H9 (cell line): Measurements from ENCODE around the gene CAMTA1. TPM values are rescaled to one million over a fixed set of nuclear protein-coding genes. Genes with fewer than 3 reads are reported as not detected.

Experiments used
- DNase-seq: peaks from one replicate; pipeline ENCODE4 v3.0.0-alpha.2; 2017
- H2AFZ ChIP-seq: one replicate; pipeline ENCODE4 v1.6.1; 2013; ENCODE audit warnings: mild to moderate bottlenecking, low read length, control low read depth, moderate library complexity
- H2AK5ac ChIP-seq: 2 replicates; pipeline ENCODE4 v1.6.1; 2013; ENCODE audit warnings: low read length, control low read depth, mixed read lengths; ENCODE audit not compliant: insufficient read length
- H2BK120ac ChIP-seq: one replicate; pipeline ENCODE4 v1.6.1; 2013; ENCODE audit warnings: low read depth, mild to moderate bottlenecking, low read length, control low read depth, inconsistent platforms; ENCODE audit not compliant: poor library complexity, severe bottlenecking
- H2BK12ac ChIP-seq: 2 replicates; pipeline ENCODE4 v1.6.1; 2013; ENCODE audit warnings: low read length, control low read depth, mixed read lengths, low read depth; ENCODE audit not compliant: insufficient read length
- H2BK15ac ChIP-seq: 2 replicates; pipeline ENCODE4 v1.6.1; 2013; ENCODE audit warnings: low read depth, low read length, control low read depth
- H2BK20ac ChIP-seq: one replicate; pipeline ENCODE4 v1.6.1; 2013; ENCODE audit warnings: low read depth, mild to moderate bottlenecking, low read length, control low read depth, inconsistent platforms; ENCODE audit not compliant: poor library complexity, severe bottlenecking
- H2BK5ac ChIP-seq: 2 replicates; pipeline ENCODE4 v1.6.1; 2013; ENCODE audit warnings: low read length, control low read depth, mixed read lengths; ENCODE audit not compliant: insufficient read length
- H3K14ac ChIP-seq: 2 replicates; pipeline ENCODE4 v1.6.1; 2013; ENCODE audit warnings: low read length, control low read depth; ENCODE audit not compliant: insufficient read depth
- H3K18ac ChIP-seq: 2 replicates; pipeline ENCODE4 v1.6.1; 2013; ENCODE audit warnings: low read depth, mild to moderate bottlenecking, mixed read lengths, low read length, control low read depth; ENCODE audit not compliant: insufficient read length
- H3K23ac ChIP-seq: 2 replicates; pipeline ENCODE4 v1.6.1; 2013; ENCODE audit warnings: low read length, control low read depth, mixed read lengths, low read depth; ENCODE audit not compliant: insufficient read length
- H3K23me2 ChIP-seq: 2 replicates; pipeline ENCODE4 v1.6.1; 2013; ENCODE audit warnings: low read depth, mild to moderate bottlenecking, mixed read lengths, low read length, control low read depth; ENCODE audit not compliant: insufficient read length, poor library complexity, severe bottlenecking
- H3K27ac ChIP-seq: 2 replicates; pipeline ENCODE4 v1.5.1; 2013; ENCODE audit warnings: low read length, control low read depth, mixed read lengths, low read depth; ENCODE audit not compliant: insufficient read length
- H3K27me3 ChIP-seq: 2 replicates; pipeline ENCODE4 v1.6.1; 2013; ENCODE audit warnings: low read length, control low read depth, inconsistent platforms; ENCODE audit not compliant: insufficient read depth
- H3K4ac ChIP-seq: 2 replicates; pipeline ENCODE4 v1.6.1; 2013; ENCODE audit warnings: low read depth, mild to moderate bottlenecking, control low read depth, inconsistent platforms, low read length, moderate library complexity
- H3K4me1 ChIP-seq: 2 replicates; pipeline ENCODE4 v1.6.1; 2013; ENCODE audit warnings: low read length, control low read depth, inconsistent platforms; ENCODE audit not compliant: insufficient read depth
- H3K4me2 ChIP-seq: 2 replicates; pipeline ENCODE4 v1.6.1; 2013; ENCODE audit warnings: low read length, control low read depth, mixed read lengths; ENCODE audit not compliant: insufficient read length, insufficient read depth
- H3K56ac ChIP-seq: 2 replicates; pipeline ENCODE4 v1.6.1; 2013; ENCODE audit warnings: low read depth, mild to moderate bottlenecking, mixed read lengths, low read length, control low read depth; ENCODE audit not compliant: insufficient read length
- H3K79me1 ChIP-seq: 2 replicates; pipeline ENCODE4 v1.6.1; 2013; ENCODE audit warnings: low read depth, mild to moderate bottlenecking, moderate library complexity, low read length, control low read depth, inconsistent platforms; ENCODE audit not compliant: insufficient read depth, poor library complexity, severe bottlenecking
- H3K79me2 ChIP-seq: 2 replicates; pipeline ENCODE4 v1.6.1; 2013; ENCODE audit warnings: low read length, control low read depth, inconsistent platforms; ENCODE audit not compliant: insufficient read depth
- H3K9ac ChIP-seq: 2 replicates; pipeline ENCODE4 v1.6.1; 2013; ENCODE audit warnings: low read length, control low read depth, mixed read lengths; ENCODE audit not compliant: insufficient read length; ENCODE audit errors: extremely low read depth
- H3K9me3 ChIP-seq: one replicate; pipeline ENCODE4 v1.6.1; 2013; ENCODE audit warnings: low read depth, low read length, inconsistent platforms; ENCODE audit not compliant: control insufficient read depth
- H3T11ph ChIP-seq: one replicate; pipeline ENCODE4 v1.6.1; 2013; ENCODE audit warnings: mild to moderate bottlenecking, low read length, control low read depth, inconsistent platforms
- H4K20me1 ChIP-seq: one replicate; pipeline ENCODE4 v1.6.1; 2013; ENCODE audit not compliant: control insufficient read depth, insufficient read length, insufficient read depth
- H4K5ac ChIP-seq: 2 replicates; pipeline ENCODE4 v1.6.1; 2013; ENCODE audit warnings: low read depth, mild to moderate bottlenecking, mixed read lengths, low read length, control low read depth; ENCODE audit not compliant: insufficient read length
- H4K8ac ChIP-seq: replicated peaks from 2 replicates; pipeline ENCODE4 v1.6.1; 2013; ENCODE audit warnings: low read length, control low read depth, mixed read lengths, low read depth; ENCODE audit not compliant: insufficient read length
- H4K91ac ChIP-seq: 2 replicates; pipeline ENCODE4 v1.6.1; 2013; ENCODE audit warnings: low read depth, mild to moderate bottlenecking, moderate library complexity, mixed read lengths, low read length, control low read depth; ENCODE audit not compliant: insufficient read length
- H3K27ac Mint-ChIP-seq, 3 experiments: 2 replicates in 2 of 3; 3 replicates in 1 of 3; pipeline ENCODE4 v1.8.0; 2020 to 2021; ENCODE audit warnings: mixed read lengths in 3 of 3, mild to moderate bottlenecking in 1 of 3, moderate library complexity in 1 of 3
- H3K27me3 Mint-ChIP-seq: 2 replicates; pipeline ENCODE4 v1.8.0; 2021; ENCODE audit warnings: low read depth, mild to moderate bottlenecking, moderate library complexity, mixed read lengths
- H3K36me3 Mint-ChIP-seq, 3 experiments: 2 replicates in 2 of 3; 3 replicates in 1 of 3; pipeline ENCODE4 v1.8.0; 2020 to 2021; ENCODE audit warnings: low read depth in 3 of 3, mixed read lengths in 3 of 3; ENCODE audit not compliant: insufficient read depth in 1 of 3
- H3K4me1 Mint-ChIP-seq, 2 experiments: 2 replicates each; pipeline ENCODE4 v1.8.0; 2020; ENCODE audit warnings: mixed read lengths in 2 of 2
- H3K4me3 Mint-ChIP-seq, 2 experiments: 2 replicates in 1 of 2; 3 replicates in 1 of 2; pipeline ENCODE4 v1.8.0; 2020 to 2021; ENCODE audit warnings: mild to moderate bottlenecking in 2 of 2, mixed read lengths in 2 of 2, moderate library complexity in 1 of 2
- H3K9me3 Mint-ChIP-seq, 2 experiments: 2 replicates in 1 of 2; 3 replicates in 1 of 2; pipeline ENCODE4 v1.8.0; 2020; ENCODE audit warnings: mild to moderate bottlenecking in 2 of 2, mixed read lengths in 2 of 2, moderate library complexity in 1 of 2
- CTCF ChIP-seq: fragments of 200-600 bp; sonication (generic); conservative IDR thresholded peaks from 3 replicates; pipeline ENCODE4 v1.8.0; 2021; ENCODE audit warnings: antibody characterized with exemption, mild to moderate bottlenecking
- WGBS: extraction: QIAGEN DNeasy Blood & Tissue Kit; methylation state at CpG from one replicate; pipeline ENCODE4 v1.1.7; 2013; ENCODE audit warnings: missing lambda C conversion rate, low lambda C conversion rate, mixed read lengths; ENCODE audit not compliant: insufficient read length; ENCODE audit errors: extremely low coverage; 5-methylcytosine and 5-hydroxymethylcytosine counted together
- total RNA-seq: library from RNA; stranded (reverse); gene quantifications from 2 replicates; pipeline ENCODE4 v1.2.1, GENCODE V29; 2021

Gene CAMTA1
- total RNA-seq, 1 experiment from 2014 or later = 115 TPM

GRCh38 chr1:7690496-7691182 is 905.4 kb downstream of the CAMTA1 start:
- Histone ChIP-seq H3T11ph (no peak overlapping the region), H3K23me2 (no peaks in the 10 kb centered on the region), H4K20me1 (no peaks in the 10 kb centered on the region), H2AK5ac (no peak overlapping the region), H4K8ac (no peak overlapping the region), H2BK12ac (no peak overlapping the region), H3K4ac (no peak overlapping the region), H2AFZ (no peak overlapping the region), H3K9ac (no peak overlapping the region), H3K27ac (no peak overlapping the region), H4K5ac (no peak overlapping the region), H3K23ac (no peak overlapping the region), H3K27me3 (no peaks in the 10 kb centered on the region), H2BK15ac (no peak overlapping the region), H3K79me1 (no peaks in the 10 kb centered on the region), H3K56ac (no peak overlapping the region), H2BK120ac (no peak overlapping the region), H3K4me1 (no peaks in the 10 kb centered on the region), H3K4me2 (no peak overlapping the region), H3K9me3 (peaks cover 11% of the 10 kb centered on the region), H3K79me2 (no peaks in the 10 kb centered on the region), H3K18ac (no peak overlapping the region), H3K14ac (no peak overlapping the region), H2BK5ac (no peak overlapping the region), H2BK20ac (no peak overlapping the region), H4K91ac (no peak overlapping the region)
- H3K27me3 Mint-ChIP-seq = peaks cover 38% of the 10 kb centered on the region
- peaks cover 25% of the 10 kb centered on the region in 2 experiments for H3K9me3 Mint-ChIP-seq
- no peak overlapping the region; a peak in 1 of 5 replicates for H3K4me3 Mint-ChIP-seq
- peaks cover 12 to 19% (median 12%) of the 10 kb centered on the region in 3 experiments for H3K36me3 Mint-ChIP-seq
- H3K4me1 Mint-ChIP-seq = peaks cover 15 to 16% of the 10 kb centered on the region in 2 experiments
- H3K27ac Mint-ChIP-seq = no peak overlapping the region
- DNase-seq = no peak
- WGBS = no CpG with 5 or more reads among the region's 17 CpGs
- no peak for TF ChIP-seq CTCF
